HepG2 (cell line): ENCODE data around the gene GJD3. TPM values are rescaled to one million over a fixed set of nuclear protein-coding genes. Genes with fewer than 3 reads are reported as not detected.

ENCODE experiments used
- ARID2 ChIP-seq: sonication (generic); formaldehyde crosslinking; IDR thresholded peaks from 2 replicates; pipeline ENCODE4 v1.8.1; 2022; ENCODE audit warnings: mild to moderate bottlenecking, missing genetic modification reagents, borderline replicate concordance
- ARID4A ChIP-seq: sonication (generic); formaldehyde crosslinking; IDR thresholded peaks from 2 replicates; pipeline ENCODE4 v1.5.0; 2020; ENCODE audit warnings: mild to moderate bottlenecking, missing genetic modification reagents, borderline replicate concordance
- DPF2 ChIP-seq: sonication (generic); formaldehyde crosslinking; IDR thresholded peaks from 2 replicates; pipeline ENCODE4 v1.4.0; 2020; ENCODE audit warnings: mild to moderate bottlenecking, low read depth, missing genetic modification reagents, borderline replicate concordance
- ESRRA ChIP-seq: sonication (generic); formaldehyde crosslinking; IDR thresholded peaks from 2 replicates; pipeline ENCODE4 v1.5.1; 2020; ENCODE audit warnings: mild to moderate bottlenecking, low read depth, missing genetic modification reagents
- HDAC1 ChIP-seq: sonication (generic); formaldehyde crosslinking; IDR thresholded peaks from 2 replicates; pipeline ENCODE4 v1.5.1; 2020; ENCODE audit warnings: mild to moderate bottlenecking, missing genetic modification reagents
- IKZF4 ChIP-seq: sonication (generic); formaldehyde crosslinking; IDR thresholded peaks from 2 replicates; pipeline ENCODE4 v1.5.1; 2020; ENCODE audit warnings: borderline replicate concordance, mild to moderate bottlenecking, low read depth, missing genetic modification reagents; ENCODE audit errors: not compliant biosample characterization
- PAF1 ChIP-seq: IDR thresholded peaks from 2 replicates; pipeline ENCODE4 v1.6.1; 2016; ENCODE audit warnings: missing genetic modification reagents, missing compliant biosample characterization
- ZFP36L2 ChIP-seq: sonication (generic); formaldehyde crosslinking; IDR thresholded peaks from 2 replicates; pipeline ENCODE4 v1.4.0; 2020; ENCODE audit warnings: missing genetic modification reagents
- ZFY ChIP-seq: sonication (generic); formaldehyde crosslinking; IDR thresholded peaks from 2 replicates; pipeline ENCODE4 v1.4.0; 2020; ENCODE audit warnings: missing genetic modification reagents
- polyA plus RNA-seq, 8 experiments: library from polyadenylated mRNA; depleted of rRNA in 3 of 8; stranded (reverse) in 7 of 8; unstranded in 1 of 8; fragments of >200 nt; fragmentation: Illumina TruSeq in 4 of 8; extraction: Trizol in 4 of 8; gene quantifications; 2 replicates each; pipeline versions ENCODE4 v1.2.1 to v1.2.3, GENCODE V29; 2011 to 2016; ENCODE audit warnings: low read depth in 4 of 8, missing spikeins in 1 of 8, mixed read lengths in 1 of 8; ENCODE audit not compliant: insufficient read depth in 1 of 8
- total RNA-seq, 5 experiments: library from RNA; depleted of rRNA; stranded (reverse); fragments of >200 nt; fragmentation: Illumina TruSeq; extraction: Trizol; gene quantifications; 2 replicates each; pipeline ENCODE4 v1.2.3, GENCODE V29; 2016; ENCODE audit warnings: low read depth in 1 of 5
- TF ChIP-seq, protein P1 (sequence below): sonication (generic); formaldehyde crosslinking; conservative IDR thresholded peaks from 2 replicates; pipeline ENCODE4 v1.4.0; 2020; ENCODE audit warnings: mild to moderate bottlenecking, missing genetic modification reagents, moderate library complexity
- TF ChIP-seq, protein P2 (sequence below): sonication (generic); formaldehyde crosslinking; IDR thresholded peaks from 2 replicates; pipeline ENCODE4 v1.4.0; 2020; ENCODE audit warnings: missing genetic modification reagents
- TF ChIP-seq, protein P3 (sequence below): sonication (generic); formaldehyde crosslinking; conservative IDR thresholded peaks from 2 replicates; pipeline ENCODE4 v1.4.0; 2020; ENCODE audit warnings: missing genetic modification reagents
- TF ChIP-seq, protein P4 (sequence below): sonication (generic); formaldehyde crosslinking; IDR thresholded peaks from 2 replicates; pipeline ENCODE4 v1.8.0; 2022; ENCODE audit warnings: missing genetic modification reagents, mild to moderate bottlenecking, inconsistent platforms, borderline replicate concordance

Gene GJD3
- total and polyA plus RNA-seq, 2 of the 13 experiments (the other 11 are each of a cell fraction or from before 2014, with no cell fraction given) = not detected

DNA sequence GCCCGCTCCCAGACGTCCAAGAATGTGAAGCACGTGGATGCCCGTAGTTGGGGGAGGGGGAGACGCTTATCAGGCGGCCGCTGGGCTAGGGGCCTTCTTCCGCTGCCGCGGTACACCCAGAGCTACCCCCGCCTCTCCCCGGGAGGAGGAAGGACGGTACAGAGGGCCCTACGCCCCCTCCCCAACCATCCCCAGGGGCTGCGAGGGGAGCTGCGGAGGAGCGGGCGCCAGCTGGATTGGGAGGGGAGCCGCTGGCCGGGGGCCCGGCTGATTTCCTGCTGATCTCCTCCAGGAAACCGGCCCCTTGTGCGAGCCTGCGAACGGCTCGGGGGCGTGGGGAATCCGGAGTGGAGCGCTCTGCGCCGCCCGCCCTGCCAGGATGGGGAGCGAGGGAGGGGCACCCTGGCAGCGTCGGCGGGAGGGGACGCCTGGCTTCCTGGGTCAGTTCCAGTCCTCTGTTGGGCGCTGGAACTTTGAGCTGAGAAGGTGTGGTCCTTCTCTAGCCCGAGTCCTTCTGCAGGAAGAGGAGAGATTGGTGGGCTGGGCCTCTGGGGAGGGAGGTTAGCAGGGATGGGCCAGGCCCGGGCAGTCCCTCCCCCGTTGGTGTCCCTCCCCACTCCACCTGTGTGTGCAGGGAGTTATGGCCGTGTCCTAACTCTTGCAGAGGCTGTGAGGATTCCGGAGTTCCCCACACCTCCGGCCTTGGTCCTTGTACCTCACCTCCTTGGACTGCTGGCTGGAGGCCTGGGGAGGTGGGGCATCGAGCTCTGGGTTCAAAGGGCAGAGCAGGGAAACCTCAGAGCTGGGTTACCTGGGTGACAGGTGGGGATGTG is 19.2 kb downstream of the GJD3 start (continued):
- TF ChIP-seq, protein P1, sequence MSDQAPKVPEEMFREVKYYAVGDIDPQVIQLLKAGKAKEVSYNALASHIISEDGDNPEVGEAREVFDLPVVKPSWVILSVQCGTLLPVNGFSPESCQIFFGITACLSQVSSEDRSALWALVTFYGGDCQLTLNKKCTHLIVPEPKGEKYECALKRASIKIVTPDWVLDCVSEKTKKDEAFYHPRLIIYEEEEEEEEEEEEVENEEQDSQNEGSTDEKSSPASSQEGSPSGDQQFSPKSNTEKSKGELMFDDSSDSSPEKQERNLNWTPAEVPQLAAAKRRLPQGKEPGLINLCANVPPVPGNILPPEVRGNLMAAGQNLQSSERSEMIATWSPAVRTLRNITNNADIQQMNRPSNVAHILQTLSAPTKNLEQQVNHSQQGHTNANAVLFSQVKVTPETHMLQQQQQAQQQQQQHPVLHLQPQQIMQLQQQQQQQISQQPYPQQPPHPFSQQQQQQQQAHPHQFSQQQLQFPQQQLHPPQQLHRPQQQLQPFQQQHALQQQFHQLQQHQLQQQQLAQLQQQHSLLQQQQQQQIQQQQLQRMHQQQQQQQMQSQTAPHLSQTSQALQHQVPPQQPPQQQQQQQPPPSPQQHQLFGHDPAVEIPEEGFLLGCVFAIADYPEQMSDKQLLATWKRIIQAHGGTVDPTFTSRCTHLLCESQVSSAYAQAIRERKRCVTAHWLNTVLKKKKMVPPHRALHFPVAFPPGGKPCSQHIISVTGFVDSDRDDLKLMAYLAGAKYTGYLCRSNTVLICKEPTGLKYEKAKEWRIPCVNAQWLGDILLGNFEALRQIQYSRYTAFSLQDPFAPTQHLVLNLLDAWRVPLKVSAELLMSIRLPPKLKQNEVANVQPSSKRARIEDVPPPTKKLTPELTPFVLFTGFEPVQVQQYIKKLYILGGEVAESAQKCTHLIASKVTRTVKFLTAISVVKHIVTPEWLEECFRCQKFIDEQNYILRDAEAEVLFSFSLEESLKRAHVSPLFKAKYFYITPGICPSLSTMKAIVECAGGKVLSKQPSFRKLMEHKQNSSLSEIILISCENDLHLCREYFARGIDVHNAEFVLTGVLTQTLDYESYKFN = peak; percentile 84
- no peak for TF ChIP-seq ZFP36L2 (CRISPR knock-in tag)
- TF ChIP-seq HDAC1 (CRISPR knock-in tag) = peak; percentile 78
- TF ChIP-seq, protein P2, sequence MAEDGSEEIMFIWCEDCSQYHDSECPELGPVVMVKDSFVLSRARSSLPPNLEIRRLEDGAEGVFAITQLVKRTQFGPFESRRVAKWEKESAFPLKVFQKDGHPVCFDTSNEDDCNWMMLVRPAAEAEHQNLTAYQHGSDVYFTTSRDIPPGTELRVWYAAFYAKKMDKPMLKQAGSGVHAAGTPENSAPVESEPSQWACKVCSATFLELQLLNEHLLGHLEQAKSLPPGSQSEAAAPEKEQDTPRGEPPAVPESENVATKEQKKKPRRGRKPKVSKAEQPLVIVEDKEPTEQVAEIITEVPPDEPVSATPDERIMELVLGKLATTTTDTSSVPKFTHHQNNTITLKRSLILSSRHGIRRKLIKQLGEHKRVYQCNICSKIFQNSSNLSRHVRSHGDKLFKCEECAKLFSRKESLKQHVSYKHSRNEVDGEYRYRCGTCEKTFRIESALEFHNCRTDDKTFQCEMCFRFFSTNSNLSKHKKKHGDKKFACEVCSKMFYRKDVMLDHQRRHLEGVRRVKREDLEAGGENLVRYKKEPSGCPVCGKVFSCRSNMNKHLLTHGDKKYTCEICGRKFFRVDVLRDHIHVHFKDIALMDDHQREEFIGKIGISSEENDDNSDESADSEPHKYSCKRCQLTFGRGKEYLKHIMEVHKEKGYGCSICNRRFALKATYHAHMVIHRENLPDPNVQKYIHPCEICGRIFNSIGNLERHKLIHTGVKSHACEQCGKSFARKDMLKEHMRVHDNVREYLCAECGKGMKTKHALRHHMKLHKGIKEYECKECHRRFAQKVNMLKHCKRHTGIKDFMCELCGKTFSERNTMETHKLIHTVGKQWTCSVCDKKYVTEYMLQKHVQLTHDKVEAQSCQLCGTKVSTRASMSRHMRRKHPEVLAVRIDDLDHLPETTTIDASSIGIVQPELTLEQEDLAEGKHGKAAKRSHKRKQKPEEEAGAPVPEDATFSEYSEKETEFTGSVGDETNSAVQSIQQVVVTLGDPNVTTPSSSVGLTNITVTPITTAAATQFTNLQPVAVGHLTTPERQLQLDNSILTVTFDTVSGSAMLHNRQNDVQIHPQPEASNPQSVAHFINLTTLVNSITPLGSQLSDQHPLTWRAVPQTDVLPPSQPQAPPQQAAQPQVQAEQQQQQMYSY (CRISPR knock-in tag) = peak; percentile 56; the same call in 1 of the 2 replicates
- TF ChIP-seq ZFY (CRISPR knock-in tag) = peak; percentile 47; the same call in 1 of the 2 replicates
- TF ChIP-seq PAF1 (CRISPR knock-in tag) = no peak
- TF ChIP-seq ESRRA (CRISPR knock-in tag) = peak; percentile 48; the same call in 1 of the 2 replicates
- TF ChIP-seq, protein P3, sequence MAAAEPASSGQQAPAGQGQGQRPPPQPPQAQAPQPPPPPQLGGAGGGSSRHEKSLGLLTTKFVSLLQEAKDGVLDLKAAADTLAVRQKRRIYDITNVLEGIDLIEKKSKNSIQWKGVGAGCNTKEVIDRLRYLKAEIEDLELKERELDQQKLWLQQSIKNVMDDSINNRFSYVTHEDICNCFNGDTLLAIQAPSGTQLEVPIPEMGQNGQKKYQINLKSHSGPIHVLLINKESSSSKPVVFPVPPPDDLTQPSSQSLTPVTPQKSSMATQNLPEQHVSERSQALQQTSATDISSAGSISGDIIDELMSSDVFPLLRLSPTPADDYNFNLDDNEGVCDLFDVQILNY (CRISPR knock-in tag) = 0 out of 2 replicates have a peak, but pooled peaks have one; percentile 11
- TF ChIP-seq ARID4A (CRISPR knock-in tag) = peak; percentile 82
- TF ChIP-seq IKZF4 (CRISPR knock-in tag) = no peak
- peak; percentile 50 for TF ChIP-seq DPF2 (CRISPR knock-in tag)
- TF ChIP-seq ARID2 (CRISPR knock-in tag) = no peak; the same call in 1 of the 2 replicates
- TF ChIP-seq, protein P4, sequence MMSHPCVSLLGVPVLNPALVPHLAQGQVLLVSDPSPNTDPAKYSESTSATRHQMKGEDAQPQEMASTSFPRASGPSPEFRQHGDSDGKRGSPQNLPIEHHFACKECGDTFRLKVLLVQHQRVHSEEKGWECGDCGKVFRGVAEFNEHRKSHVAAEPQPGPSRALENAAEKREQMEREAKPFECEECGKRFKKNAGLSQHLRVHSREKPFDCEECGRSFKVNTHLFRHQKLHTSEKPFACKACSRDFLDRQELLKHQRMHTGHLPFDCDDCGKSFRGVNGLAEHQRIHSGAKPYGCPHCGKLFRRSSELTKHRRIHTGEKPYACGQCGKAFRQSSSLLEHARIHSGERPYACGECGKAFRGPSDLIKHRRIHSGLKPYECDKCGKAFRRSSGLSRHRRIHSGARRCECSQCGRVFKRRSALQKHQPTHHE (CRISPR knock-in tag) = 0 out of 2 replicates have a peak, but pooled peaks have one; percentile 79
